ENCODE data around the gene MAMDC2.

GRCh38 chr9:70054521-70054920 lies 10.9 kb downstream of the MAMDC2 start:
- no peak for TF ChIP-seq CEBPB (IDR thresholded peaks at IDR 0.05; ENCODE audit: low read depth, low read length)
- no peak for TF ChIP-seq CTCF (conservative IDR thresholded peaks at IDR 0.05; ENCODE audit: low read depth, low read length)
- TF ChIP-seq POLR2A (IDR thresholded peaks at IDR 0.05; ENCODE audit: low read depth, low read length): no peak
- TF ChIP-seq MAFK (IDR thresholded peaks at IDR 0.05; ENCODE audit: low read depth, low read length): no peak

All from IMR-90 (cell line).